Uterus (tissue), 2 donors: ENCODE measurements around the gene SGO1.

ENCODE experiments used
- CTCF ChIP-seq, 4 experiments: fragments of 200-600 bp in 2 of 4; fragments of 450-650 bp in 2 of 4; sonication (generic) in 2 of 4; IDR thresholded peaks; one replicate each; pipeline ENCODE4 v1.5.1; 2016 to 2019; ENCODE audit warnings: antibody characterized with exemption in 4 of 4, mild to moderate bottlenecking in 2 of 4, moderate library complexity in 1 of 4
- POLR2A ChIP-seq, 2 donors: fragments of 450-650 bp; IDR thresholded peaks; one replicate each; pipeline ENCODE4 v1.6.1; 2016; ENCODE audit warnings: antibody characterized with exemption in 2 of 2, mild to moderate bottlenecking in 1 of 2, moderate library complexity in 1 of 2

- TF ChIP-seq CTCF (IDR thresholded peaks at IDR 0.05) (no peak), POLR2A (IDR thresholded peaks at IDR 0.05) (no peak)
These were observed 60.7 kb downstream of the SGO1 start for GRCh38 chr3:20125289-20125688.
